Upper lobe of left lung (tissue), 6 donors: ENCODE data around the gene ATP11A. TPM values are rescaled to one million over a fixed set of nuclear protein-coding genes. Genes with fewer than 3 reads are reported as not detected.

Source experiments
- ATAC-seq, 2 donors: fragments of 200-7000 bp; cut with Tn5 transposase; one replicate each; pipeline ENCODE4 v1.9.1; 2022; ENCODE audit warnings: mild to moderate bottlenecking in 2 of 2, moderate library complexity in 2 of 2; ENCODE audit not compliant: low FRiP score in 2 of 2
- DNase-seq, 2 donors: peaks; one replicate each; pipeline ENCODE4 v3.0.0-alpha.2; 2019 to 2020
- H3K27ac ChIP-seq, 4 donors: fragments of 200-600 bp; sonication (generic); one replicate each; pipeline ENCODE4 v1.5.1; 2016 to 2019
- H3K27me3 ChIP-seq, 4 donors: fragments of 200-600 bp; sonication (generic); one replicate each; pipeline ENCODE4 v1.5.1; 2017 to 2019
- H3K36me3 ChIP-seq, 4 donors: fragments of 200-600 bp; sonication (generic); one replicate each; pipeline ENCODE4 v1.5.1; 2016 to 2019
- H3K4me1 ChIP-seq, 4 donors: fragments of 200-600 bp; sonication (generic); one replicate each; pipeline ENCODE4 v1.5.1; 2018 to 2019
- H3K4me3 ChIP-seq, 4 donors: fragments of 200-600 bp; sonication (generic); one replicate each; pipeline ENCODE4 v1.5.1; 2017 to 2019; ENCODE audit warnings: mild to moderate bottlenecking in 2 of 4, moderate library complexity in 1 of 4
- H3K9me3 ChIP-seq, 4 donors: fragments of 200-600 bp; sonication (generic); one replicate each; pipeline ENCODE4 v1.5.1; 2018 to 2019
- CTCF ChIP-seq, 6 experiments: fragments of 450-650 bp in 4 of 6; fragments of 200-600 bp in 2 of 6; sonication (generic) in 2 of 6; IDR thresholded peaks; one replicate each; pipeline ENCODE4 v1.5.1; 2016 to 2019; ENCODE audit warnings: antibody characterized with exemption in 6 of 6
- EP300 ChIP-seq, 4 donors: sonication (generic); formaldehyde crosslinking; IDR thresholded peaks; one replicate each; pipeline ENCODE4 v1.5.1; 2017; ENCODE audit warnings: antibody characterized with exemption in 4 of 4, control low read depth in 2 of 4
- POLR2A ChIP-seq, 4 donors: fragments of 450-650 bp; IDR thresholded peaks; one replicate each; pipeline ENCODE4 v1.5.1; 2016 to 2017; ENCODE audit warnings: antibody characterized with exemption in 4 of 4, mild to moderate bottlenecking in 2 of 4
- POLR2AphosphoS5 ChIP-seq, 2 donors: sonication (generic); formaldehyde crosslinking; IDR thresholded peaks; one replicate each; pipeline ENCODE4 v1.5.1; 2017; ENCODE audit warnings: antibody characterized with exemption in 2 of 2
- WGBS, 2 donors: methylation state at CpG; one replicate each; pipeline ENCODE4 v1.1.5; 2017 to 2018; 5-methylcytosine and 5-hydroxymethylcytosine counted together
- total RNA-seq, 6 donors: library from RNA; depleted of rRNA in 4 of 6; stranded (reverse); fragments of >200 nt in 4 of 6; gene quantifications; one replicate each; pipeline versions ENCODE4 v1.1.0 to v1.2.1, GENCODE V29; 2016 to 2021
- donor health status: DM: no; HTN: no; CAD: no; lungs with moderate emphysema.
- donor health status: DM: no; HTN: yes; CAD: no; lungs with severe emphysema.

Gene ATP11A
- total RNA-seq, 6 donors from 2014 or later: 159 to 285 (median 260) TPM

- peaks cover 0 to 3% (median 2%) of the 10 kb centered on the region in 4 donors for H3K36me3 ChIP-seq
- no peaks in the 10 kb centered on the region for H3K9me3 ChIP-seq
Measured at GRCh38 chr13:112715210-112715609, 25.4 kb downstream of the ATP11A start.

GRCh38 chr13:112715715-112716460 lies 26.1 kb downstream of the ATP11A start:
- H3K27me3 ChIP-seq: no peaks in the 10 kb centered on the region
- H3K9me3 ChIP-seq: no peaks in the 10 kb centered on the region
- TF ChIP-seq POLR2A (IDR thresholded peaks at IDR 0.05): no peak
- no peak for TF ChIP-seq EP300 (IDR thresholded peaks at IDR 0.05)
- TF ChIP-seq CTCF (IDR thresholded peaks at IDR 0.05): no peak
- no peak for TF ChIP-seq POLR2AphosphoS5 (IDR thresholded peaks at IDR 0.05)
- ATAC-seq (no peak), DNase-seq (no peak)
- H3K4me3 ChIP-seq: no peak overlapping the region
- H3K36me3 ChIP-seq: peaks cover 0 to 3% (median 2%) of the 10 kb centered on the region in 4 donors
- WGBS, 2 donors: 54 to 63% methylated on average over 11 to 13 of the region's 13 CpGs
- peaks cover 26 to 58% (median 46%) of the 10 kb centered on the region in 4 donors for H3K4me1 ChIP-seq
- H3K27ac ChIP-seq: peak overlapping the region; percentile 36 to 74 (median 68)

More at GRCh38 chr13:112715210-112715609, 25.4 kb downstream of the ATP11A start:
- Histone ChIP-seq H3K27me3 (no peaks in the 10 kb centered on the region), H3K4me3 (no peak overlapping the region), H3K27ac (peak overlapping the region in 2 of 4 donors; percentile 68 to 74), H3K4me1 (peaks cover 31 to 59% (median 51%) of the 10 kb centered on the region in 4 donors)
- ATAC-seq (no peak), DNase-seq (no peak)
- TF ChIP-seq EP300 (IDR thresholded peaks at IDR 0.05): no peak
- no peak for TF ChIP-seq POLR2A (IDR thresholded peaks at IDR 0.05)
- no peak for TF ChIP-seq CTCF (IDR thresholded peaks at IDR 0.05)
- no peak for TF ChIP-seq POLR2AphosphoS5 (IDR thresholded peaks at IDR 0.05)
- WGBS, 2 donors: 81 to 92% methylated on average over 3 of the region's 5 CpGs

- TF ChIP-seq CTCF (IDR thresholded peaks at IDR 0.05) (no peak), EP300 (IDR thresholded peaks at IDR 0.05) (no peak), POLR2AphosphoS5 (IDR thresholded peaks at IDR 0.05) (no peak), POLR2A (IDR thresholded peaks at IDR 0.05) (no peak)
- 84 to 85% methylated on average over 11 to 13 of the region's 13 CpGs for WGBS, 2 donors
- ATAC-seq: no peak
- Histone ChIP-seq H3K4me1 (peaks cover 24 to 58% (median 46%) of the 10 kb centered on the region in 4 donors), H3K4me3 (no peak overlapping the region), H3K9me3 (no peaks in the 10 kb centered on the region), H3K27me3 (no peaks in the 10 kb centered on the region), H3K36me3 (peaks cover 0 to 3% (median 2%) of the 10 kb centered on the region in 4 donors), H3K27ac (peak overlapping the region; percentile 36 to 74 (median 68))
- peak in 1 of 2 donors; percentile 75 for DNase-seq
Measured at GRCh38 chr13:112716461-112716820, 26.6 kb downstream of the ATP11A start.

GRCh38 chr13:112716841-112717520 lies 27.1 kb downstream of the ATP11A start:
- peak in 1 of 2 donors; percentile 17 for ATAC-seq
- Histone ChIP-seq H3K4me3 (no peak overlapping the region), H3K4me1 (peaks cover 27 to 58% (median 47%) of the 10 kb centered on the region in 4 donors), H3K27me3 (no peaks in the 10 kb centered on the region), H3K36me3 (peaks cover 0 to 3% (median 2%) of the 10 kb centered on the region in 4 donors), H3K27ac (peak overlapping the region; percentile 36 to 74 (median 68)), H3K9me3 (no peaks in the 10 kb centered on the region)
- peak in 1 of 2 donors; percentile 67 for DNase-seq
- 56 to 68% methylated on average over 14 of the region's 14 CpGs for WGBS, 2 donors
- TF ChIP-seq EP300 (IDR thresholded peaks at IDR 0.05): no peak
- TF ChIP-seq POLR2AphosphoS5 (IDR thresholded peaks at IDR 0.05): no peak
- no peak for TF ChIP-seq CTCF (IDR thresholded peaks at IDR 0.05)
- no peak for TF ChIP-seq POLR2A (IDR thresholded peaks at IDR 0.05)
